ENCODE results near the gene RBL1. TPM values are rescaled to one million over a fixed set of nuclear protein-coding genes. Genes with fewer than 3 reads are reported as not detected.

The RBL1 gene
- total RNA-seq, 1 donor from 2014 or later: 3.4 TPM

- Histone ChIP-seq H4K20me1 (ENCODE audit: insufficient read depth, low read length) (no peaks in the 10 kb centered on the region), H3K4me1 (ENCODE audit: insufficient read depth, low read length) (no peaks in the 10 kb centered on the region), H3K27ac (ENCODE audit: low read depth, low read length) (no peak overlapping the region), H3K9ac (ENCODE audit: low read length) (no peak overlapping the region), H3K79me2 (ENCODE audit: insufficient read depth, low read length) (no peaks in the 10 kb centered on the region), H3K27me3 (ENCODE audit: insufficient read depth, low read length) (no peaks in the 10 kb centered on the region), H3K9me3 (ENCODE audit: insufficient read depth, low read depth, low read length) (no peaks in the 10 kb centered on the region), H3K4me2 (ENCODE audit: low read length) (no peak overlapping the region), H3K4me3 (ENCODE audit: insufficient read depth, low read depth, low read length) (no peak overlapping the region), H3K36me3 (ENCODE audit: insufficient read depth, low read length) (no peaks in the 10 kb centered on the region), H2AFZ (ENCODE audit: low read depth, low read length) (no peak overlapping the region)
- DNase-seq (ENCODE audit: low read depth): no peak
- H3K27ac Mint-ChIP-seq (ENCODE audit: unreplicated experiment): no peak overlapping the region
- peaks cover 5% of the 10 kb centered on the region for H3K27me3 Mint-ChIP-seq (ENCODE audit: low read depth, unreplicated experiment)
- no peak for FAIRE-seq
- no peaks in the 10 kb centered on the region for H3K9me3 Mint-ChIP-seq (ENCODE audit: unreplicated experiment)
- no peaks in the 10 kb centered on the region for H3K4me1 Mint-ChIP-seq (ENCODE audit: low read depth, unreplicated experiment)
- TF ChIP-seq EZH2 (IDR thresholded peaks at IDR 0.05; ENCODE audit: insufficient read depth, low read length) (no peak), CTCF (IDR thresholded peaks at IDR 0.05; ENCODE audit: insufficient read depth, low read depth, low read length) (no peak)
- H3K4me3 Mint-ChIP-seq (ENCODE audit: unreplicated experiment): no peak overlapping the region
- H3K36me3 Mint-ChIP-seq (ENCODE audit: low read depth, unreplicated experiment): no peaks in the 10 kb centered on the region
Measured at GRCh38 chr20:37123441-37123840, 27.6 kb upstream of the RBL1 start.

DNA sequence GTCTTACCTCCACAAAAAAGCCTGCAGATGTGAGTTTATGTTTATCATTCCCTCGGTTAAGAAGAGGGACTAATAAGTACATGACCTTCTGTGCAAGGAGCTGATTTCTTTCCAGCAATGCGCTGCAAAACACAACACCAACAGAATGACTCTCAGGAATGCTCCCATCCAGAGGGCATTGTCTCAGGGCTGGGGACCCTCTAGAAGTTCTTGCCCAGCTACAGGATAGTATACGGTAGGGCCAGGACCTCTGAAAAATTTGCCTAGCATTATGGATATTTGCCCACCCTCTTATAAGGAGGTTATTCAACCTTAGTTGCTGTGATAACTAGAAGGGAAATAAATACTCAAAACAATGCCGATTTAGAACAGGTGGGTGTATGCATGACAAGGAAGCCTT is 24.7 kb upstream of the RBL1 start:
- no peaks in the 10 kb centered on the region for H4K20me1 ChIP-seq (ENCODE audit: insufficient read depth, low read length)
- no peaks in the 10 kb centered on the region for H3K27me3 ChIP-seq (ENCODE audit: insufficient read depth, low read length)
- no peak overlapping the region for H3K4me2 ChIP-seq (ENCODE audit: low read length)
- Mint-ChIP-seq H3K27me3 (ENCODE audit: low read depth, unreplicated experiment) (peaks cover 5% of the 10 kb centered on the region), H3K27ac (ENCODE audit: unreplicated experiment) (no peak overlapping the region), H3K9me3 (ENCODE audit: unreplicated experiment) (no peaks in the 10 kb centered on the region), H3K4me1 (ENCODE audit: low read depth, unreplicated experiment) (no peaks in the 10 kb centered on the region), H3K4me3 (ENCODE audit: unreplicated experiment) (no peak overlapping the region), H3K36me3 (ENCODE audit: low read depth, unreplicated experiment) (no peaks in the 10 kb centered on the region)
- H2AFZ ChIP-seq (ENCODE audit: low read depth, low read length): no peak overlapping the region
- H3K9ac ChIP-seq (ENCODE audit: low read length): no peak overlapping the region
- DNase-seq (ENCODE audit: low read depth): no peak
- no peaks in the 10 kb centered on the region for H3K4me1 ChIP-seq (ENCODE audit: insufficient read depth, low read length)
- no peak for FAIRE-seq
- H3K36me3 ChIP-seq (ENCODE audit: insufficient read depth, low read length): no peaks in the 10 kb centered on the region
- H3K4me3 ChIP-seq (ENCODE audit: insufficient read depth, low read depth, low read length): no peak overlapping the region
- H3K9me3 ChIP-seq (ENCODE audit: insufficient read depth, low read depth, low read length): no peaks in the 10 kb centered on the region
- TF ChIP-seq CTCF (IDR thresholded peaks at IDR 0.05; ENCODE audit: insufficient read depth, low read depth, low read length) (no peak), EZH2 (IDR thresholded peaks at IDR 0.05; ENCODE audit: insufficient read depth, low read length) (no peak)
- no peak overlapping the region for H3K27ac ChIP-seq (ENCODE audit: low read depth, low read length)
- H3K79me2 ChIP-seq (ENCODE audit: insufficient read depth, low read length): no peaks in the 10 kb centered on the region

DNA sequence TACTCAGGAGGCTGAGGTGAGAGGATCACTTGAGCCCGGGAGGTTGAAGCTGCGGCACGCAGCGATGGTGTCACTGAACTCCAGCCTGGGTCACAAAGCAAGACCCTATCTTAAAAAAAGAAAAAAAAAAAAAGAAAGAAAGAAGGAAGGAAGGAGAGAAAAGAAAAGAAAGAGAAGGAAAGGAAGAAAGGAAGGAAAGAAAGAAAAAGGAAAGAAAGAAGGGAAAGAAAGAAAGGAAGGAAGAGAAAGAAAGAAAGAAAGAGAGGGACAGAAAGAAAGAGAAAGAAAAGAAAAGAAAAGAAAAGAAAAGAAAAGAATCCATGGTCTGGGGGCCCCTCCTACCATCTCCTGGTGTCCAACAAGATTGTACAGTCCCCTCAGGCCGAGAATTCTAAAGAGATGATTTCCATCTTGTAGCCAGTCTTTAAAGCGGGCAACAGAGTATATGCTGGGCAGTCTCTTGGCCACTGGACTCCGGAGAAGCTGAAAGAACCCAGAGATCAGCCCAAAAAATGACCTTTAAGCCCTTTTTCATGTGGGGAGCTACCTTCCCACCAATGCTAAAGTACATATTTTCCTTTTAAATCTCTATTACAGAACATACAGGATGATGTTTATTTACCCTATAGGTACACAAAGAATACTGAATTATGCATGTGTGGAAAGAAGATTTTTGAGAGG is 23.7 kb upstream of the RBL1 start:
- H3K4me3 Mint-ChIP-seq (ENCODE audit: unreplicated experiment): no peak overlapping the region
- H3K9me3 ChIP-seq (ENCODE audit: insufficient read depth, low read depth, low read length): no peaks in the 10 kb centered on the region

More for the DNA sequence above, 23.7 kb upstream of the RBL1 start:
- no peaks in the 10 kb centered on the region for H3K36me3 ChIP-seq (ENCODE audit: insufficient read depth, low read length)
- no peak for TF ChIP-seq CTCF (IDR thresholded peaks at IDR 0.05; ENCODE audit: insufficient read depth, low read depth, low read length)
- TF ChIP-seq EZH2 (IDR thresholded peaks at IDR 0.05; ENCODE audit: insufficient read depth, low read length): no peak
- no peak overlapping the region for H3K27ac ChIP-seq (ENCODE audit: low read depth, low read length)
- Mint-ChIP-seq H3K27ac (ENCODE audit: unreplicated experiment) (no peak overlapping the region), H3K36me3 (ENCODE audit: low read depth, unreplicated experiment) (no peaks in the 10 kb centered on the region), H3K9me3 (ENCODE audit: unreplicated experiment) (no peaks in the 10 kb centered on the region), H3K27me3 (ENCODE audit: low read depth, unreplicated experiment) (peaks cover 9% of the 10 kb centered on the region), H3K4me1 (ENCODE audit: low read depth, unreplicated experiment) (no peaks in the 10 kb centered on the region)
- DNase-seq (ENCODE audit: low read depth) (no peak), FAIRE-seq (no peak)
- no peaks in the 10 kb centered on the region for H3K79me2 ChIP-seq (ENCODE audit: insufficient read depth, low read length)
- H2AFZ ChIP-seq (ENCODE audit: low read depth, low read length): no peak overlapping the region
- no peak overlapping the region for H3K9ac ChIP-seq (ENCODE audit: low read length)
- H3K27me3 ChIP-seq (ENCODE audit: insufficient read depth, low read length): no peaks in the 10 kb centered on the region
- H3K4me2 ChIP-seq (ENCODE audit: low read length): no peak overlapping the region
- no peaks in the 10 kb centered on the region for H3K4me1 ChIP-seq (ENCODE audit: insufficient read depth, low read length)
- H3K4me3 ChIP-seq (ENCODE audit: insufficient read depth, low read depth, low read length): no peak overlapping the region
- no peaks in the 10 kb centered on the region for H4K20me1 ChIP-seq (ENCODE audit: insufficient read depth, low read length)

All from astrocyte (in vitro differentiated cells and primary cell).